Mucosa of stomach (tissue), 1 donor: ENCODE measurements around the gene PLCD3.
A peak's percentile ranks its signal among the peaks of the same experiment; 100 is the strongest.

Experiments
- H3K27me3 ChIP-seq: one replicate; pipeline ENCODE4 v1.7.0; 2013; ENCODE audit warnings: mild to moderate bottlenecking, low read length; ENCODE audit not compliant: control insufficient read depth, insufficient read depth
- H3K36me3 ChIP-seq: one replicate; pipeline ENCODE4 v1.7.0; 2013; ENCODE audit warnings: low read length; ENCODE audit not compliant: control insufficient read depth, insufficient read depth
- H3K4me1 ChIP-seq: one replicate; pipeline ENCODE4 v1.7.0; 2013; ENCODE audit warnings: mild to moderate bottlenecking, low read length; ENCODE audit not compliant: control insufficient read depth, insufficient read depth
- H3K4me3 ChIP-seq: one replicate; pipeline ENCODE4 v1.7.0; 2013; ENCODE audit warnings: low read length
- H3K9ac ChIP-seq: one replicate; pipeline ENCODE4 v1.7.0; 2013; ENCODE audit warnings: mild to moderate bottlenecking, low read length, moderate library complexity
- H3K9me3 ChIP-seq: one replicate; pipeline ENCODE4 v1.7.0; 2013; ENCODE audit warnings: mild to moderate bottlenecking, low read length, moderate library complexity; ENCODE audit not compliant: control insufficient read depth
- donor health status: Pancreatic carcinoma.

Gene PLCD3, protein sequence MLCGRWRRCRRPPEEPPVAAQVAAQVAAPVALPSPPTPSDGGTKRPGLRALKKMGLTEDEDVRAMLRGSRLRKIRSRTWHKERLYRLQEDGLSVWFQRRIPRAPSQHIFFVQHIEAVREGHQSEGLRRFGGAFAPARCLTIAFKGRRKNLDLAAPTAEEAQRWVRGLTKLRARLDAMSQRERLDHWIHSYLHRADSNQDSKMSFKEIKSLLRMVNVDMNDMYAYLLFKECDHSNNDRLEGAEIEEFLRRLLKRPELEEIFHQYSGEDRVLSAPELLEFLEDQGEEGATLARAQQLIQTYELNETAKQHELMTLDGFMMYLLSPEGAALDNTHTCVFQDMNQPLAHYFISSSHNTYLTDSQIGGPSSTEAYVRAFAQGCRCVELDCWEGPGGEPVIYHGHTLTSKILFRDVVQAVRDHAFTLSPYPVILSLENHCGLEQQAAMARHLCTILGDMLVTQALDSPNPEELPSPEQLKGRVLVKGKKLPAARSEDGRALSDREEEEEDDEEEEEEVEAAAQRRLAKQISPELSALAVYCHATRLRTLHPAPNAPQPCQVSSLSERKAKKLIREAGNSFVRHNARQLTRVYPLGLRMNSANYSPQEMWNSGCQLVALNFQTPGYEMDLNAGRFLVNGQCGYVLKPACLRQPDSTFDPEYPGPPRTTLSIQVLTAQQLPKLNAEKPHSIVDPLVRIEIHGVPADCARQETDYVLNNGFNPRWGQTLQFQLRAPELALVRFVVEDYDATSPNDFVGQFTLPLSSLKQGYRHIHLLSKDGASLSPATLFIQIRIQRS

DNA sequence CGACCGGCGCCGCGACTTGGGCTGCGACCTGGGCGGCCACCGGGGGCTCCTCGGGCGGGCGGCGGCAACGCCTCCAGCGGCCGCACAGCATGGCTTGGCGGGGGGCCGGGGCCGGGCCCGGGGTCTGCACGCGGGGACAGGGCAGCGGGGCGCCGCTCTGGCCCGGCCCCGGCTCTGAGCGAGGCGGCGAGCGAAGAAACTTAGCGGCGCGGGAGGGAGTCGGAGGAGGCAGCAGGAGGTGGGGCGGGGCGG, at the start of gene PLCD3:
Gene PLCD3, minus strand, starts transcription at position 196 of the 252 bp plus-strand sequence. Its CDS starts 105 bp downstream, at position 91.
- peak within 1 kb of the TSS; percentile 75 for H3K4me3 ChIP-seq
- H3K4me1 ChIP-seq, result peaks cover 59% of the 10 kb centered on the region
- no peaks in the 10 kb centered on the region for H3K9me3 ChIP-seq
- no peaks in the 10 kb centered on the region for H3K36me3 ChIP-seq
- H3K27me3 ChIP-seq, result no peaks in the 10 kb centered on the region
- H3K9ac ChIP-seq, result peak within 1 kb of the TSS; percentile 79

GRCh38 chr17:45177563-45177962, 45.2 kb upstream of the PLCD3 start:
- Histone ChIP-seq H3K36me3 (no peaks in the 10 kb centered on the region), H3K9me3 (no peaks in the 10 kb centered on the region), H3K9ac (no peak overlapping the region), H3K4me3 (no peak overlapping the region), H3K4me1 (peaks cover 11% of the 10 kb centered on the region), H3K27me3 (no peaks in the 10 kb centered on the region)

- H3K27me3 ChIP-seq, result no peaks in the 10 kb centered on the region
- H3K36me3 ChIP-seq, result no peaks in the 10 kb centered on the region
- no peaks in the 10 kb centered on the region for H3K9me3 ChIP-seq
- H3K4me3 ChIP-seq, result no peak overlapping the region
- H3K4me1 ChIP-seq, result peaks cover 30% of the 10 kb centered on the region
- no peak overlapping the region for H3K9ac ChIP-seq
Observed at GRCh38 chr17:45175759-45176115, 43.4 kb upstream of the PLCD3 start.

DNA sequence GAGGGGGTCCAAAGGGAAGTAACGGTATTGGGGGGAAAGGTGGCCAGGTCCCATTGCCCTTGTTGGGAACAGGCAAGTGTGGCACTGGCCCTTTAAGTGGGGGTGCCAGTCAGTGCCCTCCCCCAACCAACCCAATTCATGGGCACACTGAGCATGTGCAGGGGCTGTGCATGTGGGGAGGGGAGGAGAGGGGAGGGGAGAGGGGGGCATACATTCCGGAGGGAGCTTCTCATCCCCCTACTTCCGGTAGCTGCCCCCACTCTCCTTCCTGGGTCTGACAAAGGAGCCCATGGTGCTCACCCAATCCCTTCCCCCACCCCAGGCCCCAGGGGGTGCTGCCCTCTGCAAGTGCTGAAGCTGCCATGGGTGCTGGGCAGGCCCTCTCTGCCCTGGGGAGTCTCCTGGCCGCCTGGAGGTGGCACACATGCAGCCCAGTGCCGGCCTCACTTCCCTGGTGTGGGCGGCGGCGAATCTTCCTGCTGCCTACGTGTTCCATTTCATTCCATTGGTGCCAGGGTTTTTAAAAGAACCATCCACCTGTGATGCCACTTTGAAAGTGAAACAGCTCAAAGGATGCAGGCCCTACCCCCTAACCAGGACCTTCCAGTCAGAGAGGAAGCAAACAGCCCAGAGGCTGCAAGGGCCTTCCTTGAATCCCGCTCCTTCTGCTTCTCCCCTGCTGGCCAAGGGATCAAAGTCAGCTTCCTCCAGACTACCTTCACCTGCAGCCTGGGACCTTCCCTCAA, 40.4 kb upstream of the PLCD3 start:
- Histone ChIP-seq H3K27me3 (no peaks in the 10 kb centered on the region), H3K9ac (peak overlapping the region; percentile 61), H3K9me3 (no peaks in the 10 kb centered on the region), H3K4me1 (peaks cover 36% of the 10 kb centered on the region), H3K4me3 (peak overlapping the region; percentile 34), H3K36me3 (no peaks in the 10 kb centered on the region)

GRCh38 chr17:45172232-45172540, 39.9 kb upstream of the PLCD3 start:
- H3K27me3 ChIP-seq, result no peaks in the 10 kb centered on the region
- H3K9ac ChIP-seq, result peak overlapping the region; percentile 61
- peaks cover 36% of the 10 kb centered on the region for H3K4me1 ChIP-seq
- no peak overlapping the region for H3K4me3 ChIP-seq
- H3K36me3 ChIP-seq, result no peaks in the 10 kb centered on the region
- H3K9me3 ChIP-seq, result no peaks in the 10 kb centered on the region

DNA sequence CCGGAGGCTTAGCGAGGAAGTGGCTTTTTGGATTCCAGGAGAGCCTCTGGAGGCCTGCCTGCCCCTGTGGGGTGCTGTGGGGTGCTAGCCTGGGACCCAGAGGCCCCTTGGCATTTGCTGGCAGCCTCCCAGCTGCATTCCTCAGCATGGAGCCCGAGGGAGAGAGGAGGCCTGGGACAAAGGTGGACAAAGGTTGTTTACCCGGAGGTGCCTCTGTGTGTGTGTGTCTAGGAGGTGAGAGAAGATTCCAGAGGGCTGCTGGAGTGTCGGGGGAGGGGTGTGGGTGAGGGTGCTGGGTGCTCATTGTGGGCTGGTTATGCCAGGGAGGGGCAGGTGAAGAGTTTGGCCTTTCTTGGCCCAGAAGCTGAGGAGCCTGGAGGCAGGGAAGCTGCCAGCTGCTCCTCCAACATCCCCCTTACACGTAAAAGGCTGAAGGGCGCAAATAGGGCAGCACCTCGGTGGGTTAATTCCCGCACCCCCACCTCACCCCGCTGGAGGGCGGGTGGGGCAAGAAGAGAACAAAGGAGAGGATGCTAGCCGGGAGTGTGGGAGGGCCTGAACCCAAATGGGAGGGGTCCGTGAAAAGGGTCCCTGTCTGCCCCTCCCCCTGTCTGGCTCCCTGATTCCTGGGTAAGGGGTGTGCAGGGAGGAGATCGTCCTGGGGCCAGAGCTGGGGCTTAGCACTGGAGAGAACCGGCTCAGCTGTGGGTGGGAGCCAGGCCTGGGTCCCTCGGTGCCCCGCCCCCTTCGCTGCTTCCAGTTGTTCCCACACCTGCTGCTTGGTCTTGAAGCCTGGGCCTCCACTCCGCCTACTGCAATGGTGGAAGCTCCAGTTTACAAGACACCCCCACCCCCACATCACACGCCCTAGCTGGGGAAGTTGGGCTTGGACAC, 39.3 kb upstream of the PLCD3 start:
- Histone ChIP-seq H3K36me3 (no peaks in the 10 kb centered on the region), H3K9ac (peak overlapping the region; percentile 61), H3K4me3 (peak overlapping the region; percentile 25), H3K4me1 (peaks cover 36% of the 10 kb centered on the region), H3K27me3 (no peaks in the 10 kb centered on the region), H3K9me3 (no peaks in the 10 kb centered on the region)

DNA sequence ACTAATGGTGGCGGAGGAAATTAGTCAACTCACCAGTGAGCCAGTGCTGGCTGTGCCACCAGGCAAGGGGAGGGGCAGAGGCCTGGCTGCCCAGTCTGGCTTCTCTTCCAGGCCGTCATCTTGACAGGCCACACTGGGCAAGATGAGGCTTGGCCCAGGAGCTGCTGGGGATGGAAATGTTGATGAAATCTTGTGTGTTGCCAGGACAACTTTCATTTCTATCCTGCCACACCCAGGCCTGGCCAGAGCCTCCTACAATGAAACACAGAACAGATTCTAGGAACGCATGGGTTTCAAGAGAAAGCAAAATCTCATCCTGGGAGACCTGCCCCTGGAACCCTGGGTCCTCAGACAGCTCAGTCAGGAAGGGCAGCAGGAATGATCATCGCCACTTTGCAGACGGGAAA, 38.6 kb upstream of the PLCD3 start:
- peaks cover 33% of the 10 kb centered on the region for H3K4me1 ChIP-seq
- H3K9ac ChIP-seq, result peak overlapping the region; percentile 61
- H3K27me3 ChIP-seq, result no peaks in the 10 kb centered on the region
- H3K4me3 ChIP-seq, result peak overlapping the region; percentile 25
- H3K9me3 ChIP-seq, result no peaks in the 10 kb centered on the region
- no peaks in the 10 kb centered on the region for H3K36me3 ChIP-seq

GRCh38 chr17:45170280-45170930, 38.1 kb upstream of the PLCD3 start:
- peaks cover 31% of the 10 kb centered on the region for H3K4me1 ChIP-seq
- no peaks in the 10 kb centered on the region for H3K36me3 ChIP-seq
- no peaks in the 10 kb centered on the region for H3K27me3 ChIP-seq
- H3K4me3 ChIP-seq, result no peak overlapping the region
- peak overlapping the region; percentile 6 for H3K9ac ChIP-seq
- H3K9me3 ChIP-seq, result no peaks in the 10 kb centered on the region

DNA sequence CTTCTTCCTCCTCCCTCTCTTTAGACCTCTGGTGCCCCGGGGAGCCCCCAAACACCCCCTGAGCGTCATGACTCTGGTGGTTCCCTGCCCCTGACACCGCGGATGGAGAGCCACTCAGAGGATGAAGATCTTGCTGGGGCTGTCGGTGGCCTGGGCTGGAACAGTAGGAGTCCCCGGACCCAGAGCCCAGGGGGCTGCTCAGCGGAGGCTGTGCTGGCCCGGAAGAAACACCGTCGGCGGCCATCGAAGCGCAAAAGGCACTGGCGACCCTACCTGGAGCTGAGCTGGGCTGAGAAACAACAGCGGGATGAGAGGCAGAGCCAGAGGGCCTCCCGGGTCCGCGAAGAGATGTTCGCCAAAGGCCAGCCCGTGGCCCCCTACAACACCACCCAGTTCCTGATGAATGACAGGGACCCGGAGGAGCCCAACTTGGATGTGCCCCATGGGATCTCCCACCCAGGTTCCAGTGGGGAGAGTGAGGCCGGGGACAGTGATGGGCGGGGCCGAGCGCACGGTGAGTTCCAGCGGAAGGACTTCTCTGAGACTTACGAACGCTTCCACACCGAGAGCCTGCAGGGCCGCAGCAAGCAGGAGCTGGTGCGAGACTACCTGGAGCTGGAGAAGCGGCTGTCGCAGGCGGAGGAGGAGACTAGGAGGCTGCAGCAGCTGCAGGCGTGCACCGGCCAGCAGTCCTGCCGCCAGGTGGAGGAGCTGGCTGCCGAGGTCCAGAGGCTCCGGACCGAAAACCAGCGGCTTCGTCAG, 36.9 kb upstream of the PLCD3 start:
- no peak overlapping the region for H3K4me3 ChIP-seq
- no peaks in the 10 kb centered on the region for H3K27me3 ChIP-seq
- H3K4me1 ChIP-seq, result peaks cover 31% of the 10 kb centered on the region
- no peaks in the 10 kb centered on the region for H3K36me3 ChIP-seq
- H3K9ac ChIP-seq, result no peak overlapping the region
- H3K9me3 ChIP-seq, result no peaks in the 10 kb centered on the region

DNA sequence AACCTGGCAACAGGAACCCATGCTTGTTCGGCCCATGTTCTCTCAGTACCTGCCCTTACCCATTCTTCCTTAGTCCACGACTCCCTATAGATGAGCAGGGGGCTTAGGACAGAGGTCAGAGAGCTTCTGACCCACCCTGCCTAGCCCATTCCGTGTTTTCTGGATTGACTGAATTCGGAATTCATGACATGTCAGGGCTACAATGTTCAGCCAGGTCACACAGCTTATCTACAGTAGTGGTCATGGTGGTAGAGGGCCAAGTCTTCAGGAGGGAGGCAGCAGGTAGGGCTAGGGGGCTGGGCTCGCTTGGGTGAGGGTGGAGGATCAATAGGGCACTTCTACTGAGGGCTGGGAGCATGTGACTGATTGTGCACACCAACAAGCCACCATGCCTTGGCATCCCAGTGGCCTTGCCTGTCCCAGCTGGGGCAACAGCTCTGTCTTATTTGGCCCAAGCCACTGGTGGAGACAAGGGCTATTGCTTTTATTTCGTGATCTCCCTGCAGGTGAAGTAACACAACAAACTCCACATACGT, 32.5 kb upstream of the PLCD3 start:
- no peak overlapping the region for H3K9ac ChIP-seq

More for the DNA sequence above, 32.5 kb upstream of the PLCD3 start:
- H3K9me3 ChIP-seq, result no peaks in the 10 kb centered on the region
- H3K27me3 ChIP-seq, result no peaks in the 10 kb centered on the region
- H3K4me3 ChIP-seq, result no peak overlapping the region
- H3K36me3 ChIP-seq, result no peaks in the 10 kb centered on the region
- peaks cover 18% of the 10 kb centered on the region for H3K4me1 ChIP-seq
